HepG2 (cell line): ENCODE measurements around the gene UCP3. TPM values are rescaled to one million over a fixed set of nuclear protein-coding genes. Genes with fewer than 3 reads are reported as not detected.

Source experiments
- ARNT2 ChIP-seq: sonication (generic); formaldehyde crosslinking; IDR thresholded peaks from 2 replicates; pipeline ENCODE4 v1.8.0; 2022; ENCODE audit warnings: mild to moderate bottlenecking, low read depth, missing genetic modification reagents, moderate library complexity
- ATM ChIP-seq: fragments of 450-650 bp; IDR thresholded peaks from 2 replicates; pipeline ENCODE4 v1.7.1; 2017; ENCODE audit warnings: mild to moderate bottlenecking, borderline replicate concordance
- ESRRA ChIP-seq: sonication (generic); formaldehyde crosslinking; IDR thresholded peaks from 2 replicates; pipeline ENCODE4 v1.5.1; 2020; ENCODE audit warnings: mild to moderate bottlenecking, low read depth, missing genetic modification reagents
- FOXA1 ChIP-seq, 2 experiments: fragments of 450-650 bp in 1 of 2; sonication (generic) in 1 of 2; formaldehyde crosslinking in 1 of 2; IDR thresholded peaks; 2 replicates each; pipeline versions ENCODE4 v1.4.0 to v1.6.1; 2016 to 2020; ENCODE audit warnings: missing genetic modification reagents in 1 of 2
- GPBP1L1 ChIP-seq: sonication (generic); formaldehyde crosslinking; IDR thresholded peaks from 2 replicates; pipeline ENCODE4 v1.5.0; 2020; ENCODE audit warnings: mild to moderate bottlenecking, missing genetic modification reagents
- HOXA7 ChIP-seq: sonication (generic); formaldehyde crosslinking; IDR thresholded peaks from 2 replicates; pipeline ENCODE4 v1.8.1; 2022; ENCODE audit warnings: mild to moderate bottlenecking, missing genetic modification reagents, moderate library complexity
- PCBP2 ChIP-seq: fragments of 200-400 bp; formaldehyde crosslinking; optimal IDR thresholded peaks from 2 replicates; pipeline ENCODE3; 2018; ENCODE audit warnings: low read length, low read depth; ENCODE audit not compliant: poor library complexity, severe bottlenecking
- TAF1 ChIP-seq: sonication (generic); formaldehyde crosslinking; IDR thresholded peaks from 2 replicates; pipeline ENCODE4 v1.4.0; 2020; ENCODE audit warnings: missing genetic modification reagents
- UBTF ChIP-seq: sonication (generic); formaldehyde crosslinking; IDR thresholded peaks from 2 replicates; pipeline ENCODE4 v1.4.0; 2020; ENCODE audit warnings: mild to moderate bottlenecking, missing genetic modification reagents
- ZIK1 ChIP-seq: sonication (generic); formaldehyde crosslinking; IDR thresholded peaks from 2 replicates; pipeline ENCODE4 v1.5.0; 2020; ENCODE audit warnings: mild to moderate bottlenecking, low read depth, missing genetic modification reagents, borderline replicate concordance
- ZKSCAN5 ChIP-seq: sonication (generic); formaldehyde crosslinking; IDR thresholded peaks from 2 replicates; pipeline ENCODE4 v1.5.1; 2020; ENCODE audit warnings: mild to moderate bottlenecking, missing genetic modification reagents
- ZNF547 ChIP-seq: sonication (generic); formaldehyde crosslinking; IDR thresholded peaks from 2 replicates; pipeline ENCODE4 v1.5.1; 2020; ENCODE audit warnings: mild to moderate bottlenecking, missing genetic modification reagents
- ZNF724P ChIP-seq: sonication (generic); formaldehyde crosslinking; IDR thresholded peaks from 2 replicates; pipeline ENCODE4 v1.8.0; 2022; ENCODE audit warnings: missing genetic modification reagents, borderline replicate concordance
- ZNF772 ChIP-seq: sonication (generic); formaldehyde crosslinking; IDR thresholded peaks from 2 replicates; pipeline ENCODE4 v1.5.0; 2020; ENCODE audit warnings: mild to moderate bottlenecking, missing genetic modification reagents
- ZNF879 ChIP-seq: sonication (generic); formaldehyde crosslinking; IDR thresholded peaks from 2 replicates; pipeline ENCODE4 v1.8.1; 2023; ENCODE audit warnings: missing genetic modification reagents
- ZSCAN21 ChIP-seq: sonication (generic); formaldehyde crosslinking; IDR thresholded peaks from 2 replicates; pipeline ENCODE4 v1.8.0; 2022; ENCODE audit warnings: mild to moderate bottlenecking, missing genetic modification reagents, moderate library complexity, borderline replicate concordance
- polyA plus RNA-seq, 8 experiments: library from polyadenylated mRNA; depleted of rRNA in 3 of 8; stranded (reverse) in 7 of 8; unstranded in 1 of 8; fragments of >200 nt; fragmentation: Illumina TruSeq in 4 of 8; extraction: Trizol in 4 of 8; gene quantifications; 2 replicates each; pipeline versions ENCODE4 v1.2.1 to v1.2.3, GENCODE V29; 2011 to 2016; ENCODE audit warnings: low read depth in 4 of 8, missing spikeins in 1 of 8, mixed read lengths in 1 of 8; ENCODE audit not compliant: insufficient read depth in 1 of 8
- total RNA-seq, 5 experiments: library from RNA; depleted of rRNA; stranded (reverse); fragments of >200 nt; fragmentation: Illumina TruSeq; extraction: Trizol; gene quantifications; 2 replicates each; pipeline ENCODE4 v1.2.3, GENCODE V29; 2016; ENCODE audit warnings: low read depth in 1 of 5
- TF ChIP-seq, protein P1 (sequence below), 2 experiments: IDR thresholded peaks; 2 replicates each; pipeline ENCODE4 v1.6.1; 2011 to 2012; ENCODE audit warnings: low read length in 2 of 2, borderline replicate concordance in 1 of 2, low read depth in 1 of 2, mild to moderate bottlenecking in 1 of 2, moderate library complexity in 1 of 2
- TF ChIP-seq, protein P2 (sequence below): sonication (generic); formaldehyde crosslinking; IDR thresholded peaks from 2 replicates; pipeline ENCODE4 v1.5.1; 2020; ENCODE audit warnings: missing genetic modification reagents, mild to moderate bottlenecking, borderline replicate concordance
- TF ChIP-seq, protein P3 (sequence below): sonication (generic); formaldehyde crosslinking; IDR thresholded peaks from 2 replicates; pipeline ENCODE4 v1.4.0; 2020; ENCODE audit warnings: mild to moderate bottlenecking, missing genetic modification reagents

UCP3 gene
- total and polyA plus RNA-seq, 2 of the 13 experiments (the other 11 are each of a cell fraction or from before 2014, with no cell fraction given) = 0.37 TPM; not detected in 1

DNA sequence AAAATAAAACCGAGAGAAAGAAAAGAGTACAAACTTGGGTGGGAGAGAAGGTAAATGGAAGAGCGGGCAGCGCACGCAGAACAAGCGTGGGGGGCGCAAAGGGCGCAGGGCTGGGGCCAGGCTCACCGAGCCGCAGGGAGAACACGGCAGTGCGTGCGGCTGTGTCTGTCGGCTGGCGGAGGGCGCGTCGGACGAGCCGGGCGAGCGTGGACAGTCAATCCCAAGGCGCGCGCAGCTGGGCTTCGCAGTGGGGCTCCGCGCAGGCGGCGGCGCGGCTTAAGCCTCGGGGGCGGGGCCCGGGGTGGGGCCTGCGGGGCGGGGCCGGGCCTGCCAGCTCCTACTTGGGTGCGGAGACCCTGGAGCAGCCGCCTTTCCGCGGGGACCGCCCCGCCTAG is 26.3 kb downstream of the UCP3 start, which contains the start of gene UCP2 (continued):
- TF ChIP-seq, protein P1, sequence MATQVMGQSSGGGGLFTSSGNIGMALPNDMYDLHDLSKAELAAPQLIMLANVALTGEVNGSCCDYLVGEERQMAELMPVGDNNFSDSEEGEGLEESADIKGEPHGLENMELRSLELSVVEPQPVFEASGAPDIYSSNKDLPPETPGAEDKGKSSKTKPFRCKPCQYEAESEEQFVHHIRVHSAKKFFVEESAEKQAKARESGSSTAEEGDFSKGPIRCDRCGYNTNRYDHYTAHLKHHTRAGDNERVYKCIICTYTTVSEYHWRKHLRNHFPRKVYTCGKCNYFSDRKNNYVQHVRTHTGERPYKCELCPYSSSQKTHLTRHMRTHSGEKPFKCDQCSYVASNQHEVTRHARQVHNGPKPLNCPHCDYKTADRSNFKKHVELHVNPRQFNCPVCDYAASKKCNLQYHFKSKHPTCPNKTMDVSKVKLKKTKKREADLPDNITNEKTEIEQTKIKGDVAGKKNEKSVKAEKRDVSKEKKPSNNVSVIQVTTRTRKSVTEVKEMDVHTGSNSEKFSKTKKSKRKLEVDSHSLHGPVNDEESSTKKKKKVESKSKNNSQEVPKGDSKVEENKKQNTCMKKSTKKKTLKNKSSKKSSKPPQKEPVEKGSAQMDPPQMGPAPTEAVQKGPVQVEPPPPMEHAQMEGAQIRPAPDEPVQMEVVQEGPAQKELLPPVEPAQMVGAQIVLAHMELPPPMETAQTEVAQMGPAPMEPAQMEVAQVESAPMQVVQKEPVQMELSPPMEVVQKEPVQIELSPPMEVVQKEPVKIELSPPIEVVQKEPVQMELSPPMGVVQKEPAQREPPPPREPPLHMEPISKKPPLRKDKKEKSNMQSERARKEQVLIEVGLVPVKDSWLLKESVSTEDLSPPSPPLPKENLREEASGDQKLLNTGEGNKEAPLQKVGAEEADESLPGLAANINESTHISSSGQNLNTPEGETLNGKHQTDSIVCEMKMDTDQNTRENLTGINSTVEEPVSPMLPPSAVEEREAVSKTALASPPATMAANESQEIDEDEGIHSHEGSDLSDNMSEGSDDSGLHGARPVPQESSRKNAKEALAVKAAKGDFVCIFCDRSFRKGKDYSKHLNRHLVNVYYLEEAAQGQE (IDR thresholded peaks at IDR 0.05; ENCODE audit: borderline replicate concordance in 1 of 2, low read depth in 1 of 2, low read length in 2 of 2) = no peak
- no peak for TF ChIP-seq ZSCAN21
- no peak for TF ChIP-seq ATM
- 0 out of 2 replicates have a peak, but pooled peaks have one; percentile 7 for TF ChIP-seq ZNF724P (CRISPR knock-in tag)
- no peak for TF ChIP-seq ZNF879 (CRISPR knock-in tag)
- peak; percentile 9; the same call in 1 of the 2 replicates for TF ChIP-seq ZNF772
- no peak for TF ChIP-seq ZKSCAN5
- no peak for TF ChIP-seq HOXA7 (CRISPR knock-in tag)
- TF ChIP-seq ZIK1 (CRISPR knock-in tag) = no peak; the same call in 1 of the 2 replicates
- TF ChIP-seq TAF1 (CRISPR knock-in tag) = no peak
- TF ChIP-seq, protein P2, sequence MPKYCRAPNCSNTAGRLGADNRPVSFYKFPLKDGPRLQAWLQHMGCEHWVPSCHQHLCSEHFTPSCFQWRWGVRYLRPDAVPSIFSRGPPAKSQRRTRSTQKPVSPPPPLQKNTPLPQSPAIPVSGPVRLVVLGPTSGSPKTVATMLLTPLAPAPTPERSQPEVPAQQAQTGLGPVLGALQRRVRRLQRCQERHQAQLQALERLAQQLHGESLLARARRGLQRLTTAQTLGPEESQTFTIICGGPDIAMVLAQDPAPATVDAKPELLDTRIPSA = peak; percentile 59; the same call in 1 of the 2 replicates
- TF ChIP-seq FOXA1 (IDR thresholded peaks at IDR 0.05) = no peak
- no peak for TF ChIP-seq FOXA1 (CRISPR knock-in tag; IDR thresholded peaks at IDR 0.05)
- no peak for TF ChIP-seq ESRRA
- TF ChIP-seq PCBP2 = no peak
- no peak for TF ChIP-seq GPBP1L1
- TF ChIP-seq ARNT2 (CRISPR knock-in tag) = peak; percentile 13; the same call in 1 of the 2 replicates
- TF ChIP-seq UBTF (CRISPR knock-in tag) = no peak
- TF ChIP-seq, protein P3, sequence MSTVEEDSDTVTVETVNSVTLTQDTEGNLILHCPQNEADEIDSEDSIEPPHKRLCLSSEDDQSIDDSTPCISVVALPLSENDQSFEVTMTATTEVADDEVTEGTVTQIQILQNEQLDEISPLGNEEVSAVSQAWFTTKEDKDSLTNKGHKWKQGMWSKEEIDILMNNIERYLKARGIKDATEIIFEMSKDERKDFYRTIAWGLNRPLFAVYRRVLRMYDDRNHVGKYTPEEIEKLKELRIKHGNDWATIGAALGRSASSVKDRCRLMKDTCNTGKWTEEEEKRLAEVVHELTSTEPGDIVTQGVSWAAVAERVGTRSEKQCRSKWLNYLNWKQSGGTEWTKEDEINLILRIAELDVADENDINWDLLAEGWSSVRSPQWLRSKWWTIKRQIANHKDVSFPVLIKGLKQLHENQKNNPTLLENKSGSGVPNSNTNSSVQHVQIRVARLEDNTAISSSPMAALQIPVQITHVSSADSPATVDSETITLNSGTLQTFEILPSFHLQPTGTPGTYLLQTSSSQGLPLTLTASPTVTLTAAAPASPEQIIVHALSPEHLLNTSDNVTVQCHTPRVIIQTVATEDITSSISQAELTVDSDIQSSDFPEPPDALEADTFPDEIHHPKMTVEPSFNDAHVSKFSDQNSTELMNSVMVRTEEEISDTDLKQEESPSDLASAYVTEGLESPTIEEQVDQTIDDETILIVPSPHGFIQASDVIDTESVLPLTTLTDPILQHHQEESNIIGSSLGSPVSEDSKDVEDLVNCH (CRISPR knock-in tag) = no peak
- no peak for TF ChIP-seq ZNF547
